Body of pancreas (tissue), 4 donors: ENCODE data around the gene LCAT.

Experiments used
- CTCF ChIP-seq, 7 experiments: fragments of 450-650 bp in 4 of 7; fragments of 200-600 bp in 3 of 7; sonication (generic) in 3 of 7; IDR thresholded peaks; one replicate each; pipeline ENCODE4 v1.5.1; 2016 to 2019; ENCODE audit warnings: antibody characterized with exemption in 7 of 7
- POLR2A ChIP-seq, 3 donors: fragments of 450-650 bp; IDR thresholded peaks; one replicate each; pipeline ENCODE4 v1.6.1; 2016; ENCODE audit warnings: antibody characterized with exemption in 3 of 3, mild to moderate bottlenecking in 2 of 3

- TF ChIP-seq POLR2A (IDR thresholded peaks at IDR 0.05) (no peak), CTCF (IDR thresholded peaks at IDR 0.05) (no peak)
Measured at GRCh38 chr16:67944690-67945391, 921 bp upstream of the LCAT start.
